ENCODE measurements around the gene VWCE. TPM values are rescaled to one million over a fixed set of nuclear protein-coding genes. Genes with fewer than 3 reads are reported as not detected.

VWCE gene
- total RNA-seq, 4 donors from 2014 or later, result 0.31 to 1.5 (median 0.67) TPM

DNA sequence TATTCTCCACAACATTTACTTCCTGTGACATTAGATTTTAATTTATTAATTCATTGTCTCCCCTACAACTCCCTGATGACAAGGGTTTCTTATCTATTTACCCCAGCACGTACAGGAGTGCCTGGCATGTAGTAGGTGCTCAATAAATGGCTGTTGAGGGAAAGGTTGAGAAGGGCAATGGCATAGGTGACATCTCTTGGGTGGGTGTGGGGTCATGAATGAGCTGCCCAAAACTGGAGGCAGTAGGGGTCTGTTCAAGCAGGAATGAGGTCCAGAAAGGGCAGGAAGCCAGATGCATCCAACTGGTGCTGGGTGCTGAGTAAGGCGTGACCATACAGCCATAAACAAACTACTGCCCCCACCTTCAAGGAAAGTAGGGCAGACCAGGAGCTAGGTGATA lies 2.8 kb downstream of the VWCE start:
- Histone ChIP-seq H3K4me1 (peaks cover 12 to 20% of the 10 kb centered on the region in 2 donors), H3K27ac (no peak overlapping the region), H3K36me3 (no peaks in the 10 kb centered on the region), H3K9me3 (no peaks in the 10 kb centered on the region), H3K4me3 (no peak overlapping the region), H3K27me3 (peaks cover 0 to 9% (median 7%) of the 10 kb centered on the region in 3 donors)
- intact Hi-C loops (cut with DNase I; ENCODE audit: low total_unique reads) (no loop called here), in situ Hi-C loops (cut with MboI; ENCODE audit: low sequenced_read_pairs in 4 of 4) (no loop called here)
- DNase-seq (no peak), ATAC-seq (no peak)
- no peak for TF ChIP-seq POLR2A (IDR thresholded peaks at IDR 0.05)
- TF ChIP-seq, protein P1, sequence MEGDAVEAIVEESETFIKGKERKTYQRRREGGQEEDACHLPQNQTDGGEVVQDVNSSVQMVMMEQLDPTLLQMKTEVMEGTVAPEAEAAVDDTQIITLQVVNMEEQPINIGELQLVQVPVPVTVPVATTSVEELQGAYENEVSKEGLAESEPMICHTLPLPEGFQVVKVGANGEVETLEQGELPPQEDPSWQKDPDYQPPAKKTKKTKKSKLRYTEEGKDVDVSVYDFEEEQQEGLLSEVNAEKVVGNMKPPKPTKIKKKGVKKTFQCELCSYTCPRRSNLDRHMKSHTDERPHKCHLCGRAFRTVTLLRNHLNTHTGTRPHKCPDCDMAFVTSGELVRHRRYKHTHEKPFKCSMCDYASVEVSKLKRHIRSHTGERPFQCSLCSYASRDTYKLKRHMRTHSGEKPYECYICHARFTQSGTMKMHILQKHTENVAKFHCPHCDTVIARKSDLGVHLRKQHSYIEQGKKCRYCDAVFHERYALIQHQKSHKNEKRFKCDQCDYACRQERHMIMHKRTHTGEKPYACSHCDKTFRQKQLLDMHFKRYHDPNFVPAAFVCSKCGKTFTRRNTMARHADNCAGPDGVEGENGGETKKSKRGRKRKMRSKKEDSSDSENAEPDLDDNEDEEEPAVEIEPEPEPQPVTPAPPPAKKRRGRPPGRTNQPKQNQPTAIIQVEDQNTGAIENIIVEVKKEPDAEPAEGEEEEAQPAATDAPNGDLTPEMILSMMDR (IDR thresholded peaks at IDR 0.05 in 4 of 5, conservative IDR thresholded peaks at IDR 0.05 in 1 of 5), result no peak

DNA sequence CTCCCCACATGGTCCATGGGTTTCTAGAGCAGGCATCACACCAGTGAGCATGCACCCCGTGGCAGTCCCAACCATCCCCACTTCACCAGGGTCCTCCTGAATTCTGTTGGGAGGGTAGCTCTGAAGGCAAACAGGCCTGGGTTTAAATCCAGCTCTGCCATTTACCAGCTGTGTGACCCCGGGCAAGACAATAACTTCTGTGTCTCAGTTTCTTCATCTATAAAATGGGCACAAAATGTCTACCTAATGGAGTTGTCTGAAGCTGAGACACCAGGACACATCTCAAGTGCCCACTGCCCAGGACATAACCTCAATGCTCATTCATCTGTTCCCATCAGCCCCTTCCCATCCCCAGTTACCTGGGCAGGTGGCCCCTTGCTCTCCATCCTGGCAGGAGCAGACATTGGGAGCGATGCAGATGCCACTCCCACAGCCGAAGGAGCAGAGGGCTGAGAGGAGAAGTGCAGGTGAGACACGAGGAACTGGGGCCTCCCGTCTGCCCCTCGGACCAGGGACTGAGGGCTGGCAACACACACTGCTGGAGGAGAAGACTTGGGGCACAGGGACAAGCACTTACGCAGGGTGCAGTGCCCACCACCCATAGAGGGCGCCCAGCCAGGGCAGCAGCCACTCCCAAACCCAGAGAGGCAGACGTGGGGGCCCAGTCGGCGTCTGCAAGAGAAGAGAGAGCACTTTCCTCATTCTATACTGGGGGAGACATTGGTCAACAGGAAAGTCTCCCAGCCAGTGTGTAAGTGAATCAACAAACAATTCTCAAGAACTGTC lies 4.0 kb downstream of the VWCE start:
- peaks cover 12 to 20% of the 10 kb centered on the region in 2 donors for H3K4me1 ChIP-seq
- no peak for TF ChIP-seq POLR2A (IDR thresholded peaks at IDR 0.05)
- TF ChIP-seq, protein P1 (IDR thresholded peaks at IDR 0.05 in 4 of 5, conservative IDR thresholded peaks at IDR 0.05 in 1 of 5), result no peak
- peaks cover 0 to 2% of the 10 kb centered on the region in 2 donors for H3K36me3 ChIP-seq
- in situ Hi-C loops (cut with MboI; ENCODE audit: low sequenced_read_pairs in 4 of 4), result no loop called here
- no peak overlapping the region for H3K4me3 ChIP-seq
- no peak for ATAC-seq
- intact Hi-C loops (cut with DNase I; ENCODE audit: low total_unique reads), result no loop called here
- H3K9me3 ChIP-seq, result no peaks in the 10 kb centered on the region
- H3K27me3 ChIP-seq, result peaks cover 0 to 9% (median 7%) of the 10 kb centered on the region in 3 donors
- no peak for DNase-seq
- no peak overlapping the region for H3K27ac ChIP-seq

DNA sequence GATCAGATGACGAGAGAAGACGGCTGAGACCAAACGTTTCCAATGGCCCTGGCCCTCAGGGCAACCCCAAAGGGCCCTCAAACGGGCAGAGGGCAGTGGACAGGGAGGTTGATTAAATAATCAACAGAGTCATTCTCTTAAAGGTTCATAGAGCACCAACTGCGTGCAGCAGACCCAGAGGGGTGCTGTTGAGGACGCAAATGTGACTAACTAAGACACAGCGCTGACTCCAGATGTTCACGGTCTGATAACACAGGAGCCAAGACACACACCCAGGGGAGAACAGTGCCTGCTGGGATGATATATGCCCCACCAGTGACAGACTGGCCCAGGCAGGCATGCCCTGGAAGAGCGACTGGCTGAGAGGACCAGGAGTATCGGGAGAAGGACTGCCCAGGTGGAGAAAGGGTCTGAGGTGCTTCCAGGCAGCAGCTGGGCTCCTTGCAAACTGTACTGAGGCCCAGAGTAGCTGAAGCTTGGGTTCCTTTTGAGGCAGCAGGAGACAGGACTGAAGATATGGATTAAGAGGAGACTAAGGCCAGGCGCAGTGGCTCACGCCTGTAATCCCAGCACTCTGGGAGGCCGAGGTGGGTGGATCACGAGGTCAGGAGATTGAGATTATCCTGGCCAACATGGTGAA lies 7.7 kb downstream of the VWCE start:
- in situ Hi-C loops (cut with MboI; ENCODE audit: low sequenced_read_pairs in 4 of 4), result no loop called here
- Histone ChIP-seq H3K9me3 (no peaks in the 10 kb centered on the region), H3K27me3 (no peaks in the 10 kb centered on the region), H3K36me3 (peaks cover 0 to 5% of the 10 kb centered on the region in 2 donors), H3K4me3 (no peak overlapping the region), H3K27ac (no peak overlapping the region), H3K4me1 (no peaks in the 10 kb centered on the region)
- intact Hi-C loops (cut with DNase I; ENCODE audit: low total_unique reads), result no loop called here
- ATAC-seq (no peak), DNase-seq (no peak)
- TF ChIP-seq POLR2A (IDR thresholded peaks at IDR 0.05), result no peak
- TF ChIP-seq, protein P1 (IDR thresholded peaks at IDR 0.05 in 4 of 5, conservative IDR thresholded peaks at IDR 0.05 in 1 of 5), result no peak

DNA sequence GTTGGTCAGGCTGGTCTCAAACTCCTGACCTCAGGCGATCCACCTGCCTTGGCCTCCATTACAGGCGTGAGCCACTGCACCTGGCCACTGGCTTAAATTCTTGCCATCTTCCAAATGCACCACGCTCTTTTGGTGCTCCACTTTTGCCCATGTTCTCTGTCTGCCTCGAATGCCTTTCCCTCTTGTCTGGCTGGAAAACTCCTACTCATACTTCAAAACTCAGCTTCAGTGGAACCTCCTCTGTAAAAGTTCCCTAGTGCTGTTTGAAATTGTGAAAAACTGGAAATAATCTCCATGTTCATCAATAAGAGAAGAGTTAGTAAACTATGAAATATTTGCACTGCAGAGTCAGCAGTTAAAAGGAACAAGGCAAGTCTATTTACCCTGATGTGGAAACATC lies 11.5 kb downstream of the VWCE start:
- ATAC-seq (no peak), DNase-seq (no peak)
- in situ Hi-C loops (cut with MboI; ENCODE audit: low sequenced_read_pairs in 4 of 4), result no loop called here
- Histone ChIP-seq H3K4me3 (no peak overlapping the region), H3K27ac (no peak overlapping the region), H3K36me3 (peaks cover 0 to 5% of the 10 kb centered on the region in 2 donors), H3K9me3 (no peaks in the 10 kb centered on the region), H3K27me3 (no peaks in the 10 kb centered on the region), H3K4me1 (no peaks in the 10 kb centered on the region)
- intact Hi-C loops (cut with DNase I; ENCODE audit: low total_unique reads), result no loop called here
- TF ChIP-seq POLR2A (IDR thresholded peaks at IDR 0.05), result no peak
- TF ChIP-seq, protein P1 (IDR thresholded peaks at IDR 0.05 in 4 of 5, conservative IDR thresholded peaks at IDR 0.05 in 1 of 5), result no peak

All from gastrocnemius medialis (tissue), 4 donors.